Astrocyte of the spinal cord (primary cell): ENCODE data around the gene CBX4.

Experiments used
- DNase-seq: peaks from one replicate; pipeline ENCODE4 v3.0.0; 2011; ENCODE audit warnings: low read depth, low spot score
- H3K4me3 ChIP-seq: 2 replicates; pipeline ENCODE4 v1.5.1; 2011; ENCODE audit warnings: low read depth, mild to moderate bottlenecking, low read length, moderate library complexity
- CTCF ChIP-seq: IDR thresholded peaks from 2 replicates; pipeline ENCODE4 v1.5.1; 2012; ENCODE audit warnings: low read depth, mild to moderate bottlenecking, low read length, inconsistent platforms
- in situ Hi-C: cut with HindIII; loops from 2 replicates; pipeline ENCODE4 v1.10.0; 2017; ENCODE audit warnings: low sequenced_read_pairs

Gene CBX4

GRCh38 chr17:79852748-79853147 lies 13.5 kb upstream of the CBX4 start:
- TF ChIP-seq CTCF, result no peak
- DNase-seq, result peak; percentile 52
- no peak overlapping the region for H3K4me3 ChIP-seq
- in situ Hi-C loops, result no loop called here

DNA sequence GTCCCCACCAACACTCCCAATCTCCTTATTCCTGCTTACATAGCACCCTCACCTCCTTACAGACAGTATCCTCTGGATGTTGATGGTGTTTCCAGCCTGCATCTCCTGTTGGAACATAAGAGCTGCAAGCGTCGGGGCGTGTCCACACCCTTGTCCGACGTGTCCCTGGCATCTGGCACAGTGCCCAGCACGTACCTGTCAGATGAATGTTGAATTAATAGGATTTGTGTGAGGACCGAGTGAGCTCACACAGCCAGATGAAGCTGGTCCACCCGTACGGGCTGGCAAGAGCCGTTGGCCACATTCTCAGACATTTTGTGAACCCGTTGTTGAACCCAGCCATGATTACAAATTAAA lies 12.2 kb upstream of the CBX4 start:
- no peak for DNase-seq
- in situ Hi-C loops, result no loop called here
- TF ChIP-seq CTCF, result no peak
- no peak overlapping the region for H3K4me3 ChIP-seq

- in situ Hi-C loops, result no loop called here
- H3K4me3 ChIP-seq, result no peak overlapping the region
- DNase-seq, result peak; percentile 58
- TF ChIP-seq CTCF, result no peak
Observed at GRCh38 chr17:79850571-79851460, 11.6 kb upstream of the CBX4 start.

DNA sequence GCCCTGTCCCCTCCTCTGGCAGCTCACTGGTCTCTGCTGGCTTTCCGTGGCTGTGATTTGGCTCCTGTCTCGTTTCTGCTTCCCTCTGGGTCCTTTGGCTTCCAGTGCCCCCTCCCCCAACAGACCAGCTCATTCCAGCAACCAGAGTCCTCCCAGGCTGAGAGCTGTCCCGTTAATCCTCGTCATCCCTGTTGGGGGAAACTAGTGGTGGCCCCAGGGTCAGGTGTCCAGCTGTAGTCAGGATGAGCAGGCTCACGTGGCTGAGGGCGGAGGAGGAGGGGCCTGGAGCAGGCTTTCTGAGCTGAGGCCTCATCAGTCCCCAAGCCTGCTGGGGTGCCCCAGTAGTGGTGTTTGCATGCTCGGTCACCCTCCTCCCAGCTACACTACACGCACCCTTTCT lies 10.7 kb upstream of the CBX4 start:
- DNase-seq, result no peak

GRCh38 chr17:79848370-79848766 lies 9.1 kb upstream of the CBX4 start:
- TF ChIP-seq CTCF, result no peak

More for the DNA sequence above, 10.7 kb upstream of the CBX4 start:
- in situ Hi-C loops, result no loop called here
- TF ChIP-seq CTCF, result no peak
- H3K4me3 ChIP-seq, result no peak overlapping the region

GRCh38 chr17:79847698-79848369 lies 8.6 kb upstream of the CBX4 start:
- in situ Hi-C loops, result no loop called here

More at GRCh38 chr17:79848370-79848766, 9.1 kb upstream of the CBX4 start:
- H3K4me3 ChIP-seq, result no peak overlapping the region
- no peak for DNase-seq
- in situ Hi-C loops, result no loop called here

More at GRCh38 chr17:79847698-79848369, 8.6 kb upstream of the CBX4 start:
- no peak for DNase-seq
- no peak overlapping the region for H3K4me3 ChIP-seq
- TF ChIP-seq CTCF, result no peak
